GM18502 (cell line): ENCODE results near the gene UGT2B17.

Experiments used
- ATAC-seq: cut with Tn5 transposase; IDR thresholded peaks from one replicate; pipeline ENCODE4 v1.9.1; 2021; ENCODE audit warnings: mild to moderate bottlenecking; ENCODE audit not compliant: unreplicated experiment, poor library complexity

Gene UGT2B17

GRCh38 chr4:68576272-68577125 is at the start of gene UGT2B17:
TSS of gene UGT2B17 (minus strand) at chr4:68576322. CDS start at chr4:68568484, 7,838 bp downstream.
- peak; percentile 91 for ATAC-seq

- peak; percentile 79 for ATAC-seq
These were observed 46.6 kb upstream of the UGT2B17 start for GRCh38 chr4:68622731-68623130.

GRCh38 chr4:68617003-68617698 is 41.0 kb upstream of the UGT2B17 start:
- no peak for ATAC-seq

DNA sequence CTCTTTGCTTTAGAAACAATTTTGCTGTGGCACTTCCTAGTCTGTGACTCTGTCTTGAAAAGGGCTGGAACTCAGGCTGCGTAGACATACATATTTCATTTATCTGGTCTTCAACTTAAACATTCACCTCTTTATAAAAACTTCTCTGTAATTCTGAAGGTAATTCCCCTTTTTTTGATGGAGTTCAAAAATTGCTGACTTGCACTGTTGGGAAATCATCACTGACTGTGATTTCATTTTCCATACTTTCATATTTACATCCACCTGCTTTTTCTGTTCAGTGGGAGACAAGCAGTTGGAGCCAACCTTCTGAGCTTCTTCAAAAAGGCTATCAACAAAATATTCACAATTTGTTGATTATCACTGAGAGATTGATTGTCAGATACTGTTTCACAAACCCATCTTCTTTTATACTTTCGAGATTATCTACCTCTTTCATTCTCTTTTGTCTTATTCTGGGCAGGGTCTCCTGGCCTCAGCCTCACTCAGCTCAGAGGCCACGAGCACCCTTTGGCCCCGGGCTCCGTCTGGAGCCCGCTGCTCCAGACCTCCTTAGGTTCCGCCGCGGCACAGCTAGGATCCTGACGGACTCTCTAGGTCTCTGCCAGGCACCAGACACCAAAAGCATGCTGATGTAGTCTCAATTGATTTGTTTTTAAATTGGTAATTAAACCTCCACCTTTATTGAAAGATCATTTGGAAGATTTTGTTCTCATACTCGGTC is 39.7 kb upstream of the UGT2B17 start:
- ATAC-seq: no peak

DNA sequence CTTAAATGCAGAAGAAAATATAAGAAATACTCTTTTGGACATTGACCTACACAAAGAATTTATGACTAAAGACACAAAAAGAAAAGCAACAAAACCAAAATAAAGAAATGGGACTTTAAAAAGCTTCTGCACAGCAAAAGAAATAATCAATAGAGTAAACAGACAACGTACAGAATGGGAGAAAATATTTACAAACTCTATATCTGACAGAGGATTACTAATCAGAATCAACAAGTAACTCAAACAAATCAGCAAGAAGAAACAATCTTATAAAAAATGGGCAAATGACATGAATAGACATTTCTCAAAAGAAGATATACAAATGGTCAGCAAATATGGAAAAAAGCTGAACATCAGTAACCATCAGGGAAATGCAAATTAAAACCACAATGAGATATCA is 37.6 kb upstream of the UGT2B17 start:
- no peak for ATAC-seq

DNA sequence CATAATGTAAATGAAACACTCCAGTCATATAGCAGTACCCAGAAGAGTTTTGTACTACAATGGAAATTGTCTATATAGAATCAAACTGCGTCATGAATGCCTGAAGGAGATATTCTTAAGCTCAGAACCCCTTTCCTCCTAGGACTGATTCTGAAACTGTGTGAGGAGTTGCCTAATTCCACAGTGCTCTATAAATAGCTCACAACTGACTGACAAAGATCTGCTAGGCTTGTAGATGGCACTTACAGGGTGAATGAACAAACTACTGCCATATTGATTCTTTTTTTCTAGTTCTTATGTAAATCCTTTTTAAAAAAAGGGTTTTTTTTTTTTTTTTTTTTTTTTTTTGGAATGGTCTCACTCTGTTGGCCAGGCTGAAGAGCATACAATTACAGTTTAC is 30.1 kb upstream of the UGT2B17 start:
- no peak for ATAC-seq

- ATAC-seq: no peak
These were observed 23.0 kb upstream of the UGT2B17 start for GRCh38 chr4:68599150-68599549.

DNA sequence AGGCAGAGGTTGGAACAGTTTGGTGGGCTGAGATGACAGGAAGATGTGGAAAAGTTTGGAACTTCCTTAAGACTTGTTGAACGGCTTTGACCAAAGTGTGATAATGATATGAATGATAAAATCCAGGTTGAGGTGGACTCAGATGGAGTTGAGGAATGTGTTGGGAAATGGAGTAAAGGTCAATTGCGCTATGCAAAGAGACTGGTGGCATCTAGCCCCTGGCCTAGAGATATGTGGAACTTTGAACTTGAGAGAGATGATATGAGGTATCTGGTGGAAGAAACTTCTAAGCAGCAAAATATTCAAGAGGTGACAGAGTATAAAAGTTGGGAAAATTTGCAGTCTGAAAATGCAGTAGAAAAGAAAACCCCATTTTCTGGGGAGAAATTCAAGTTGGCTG is 21.4 kb upstream of the UGT2B17 start:
- no peak for ATAC-seq

- no peak for ATAC-seq
These were observed 18.6 kb upstream of the UGT2B17 start for GRCh38 chr4:68594678-68595077.

GRCh38 chr4:68593112-68593511 is 17.0 kb upstream of the UGT2B17 start:
- ATAC-seq: no peak

DNA sequence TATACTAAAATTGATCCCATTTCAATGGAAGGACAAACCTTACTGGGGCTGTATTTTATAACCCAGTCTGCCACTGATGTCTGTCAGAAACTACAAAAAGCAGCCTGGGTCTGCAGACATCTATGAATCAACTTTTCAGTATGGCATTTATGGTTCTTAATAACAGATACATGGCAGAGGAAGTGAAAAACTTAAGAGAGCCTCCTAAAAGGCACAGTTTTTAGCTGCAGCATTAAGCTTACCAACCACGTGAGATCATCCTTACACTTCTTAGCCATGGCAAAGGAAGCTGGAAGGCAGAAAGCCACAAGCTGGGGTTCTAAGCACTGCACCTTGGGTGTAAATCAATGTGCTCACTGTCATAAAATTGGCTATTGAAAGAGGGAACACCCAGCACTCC is 16.6 kb upstream of the UGT2B17 start:
- no peak for ATAC-seq

DNA sequence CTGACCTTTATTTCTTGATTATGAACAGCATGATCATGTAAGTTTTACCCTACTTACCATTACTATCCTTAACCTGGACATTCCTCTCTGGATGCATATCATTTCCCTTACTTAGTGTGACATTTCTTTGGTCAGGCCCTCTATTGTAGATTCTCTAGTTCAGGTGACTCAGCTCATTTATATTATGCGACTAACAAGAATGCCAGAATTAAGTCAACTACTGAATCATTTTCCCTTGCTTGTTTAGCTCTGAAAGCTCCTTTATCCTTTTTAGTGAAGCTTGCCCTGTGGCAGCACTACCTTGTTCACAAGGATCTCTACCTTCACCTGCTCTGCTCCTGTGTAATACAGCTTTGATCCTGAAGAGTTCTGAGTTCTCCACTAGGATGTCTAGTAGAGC is 15.1 kb upstream of the UGT2B17 start:
- ATAC-seq: no peak

- ATAC-seq: no peak
These were observed 13.7 kb upstream of the UGT2B17 start for GRCh38 chr4:68589790-68590189.

DNA sequence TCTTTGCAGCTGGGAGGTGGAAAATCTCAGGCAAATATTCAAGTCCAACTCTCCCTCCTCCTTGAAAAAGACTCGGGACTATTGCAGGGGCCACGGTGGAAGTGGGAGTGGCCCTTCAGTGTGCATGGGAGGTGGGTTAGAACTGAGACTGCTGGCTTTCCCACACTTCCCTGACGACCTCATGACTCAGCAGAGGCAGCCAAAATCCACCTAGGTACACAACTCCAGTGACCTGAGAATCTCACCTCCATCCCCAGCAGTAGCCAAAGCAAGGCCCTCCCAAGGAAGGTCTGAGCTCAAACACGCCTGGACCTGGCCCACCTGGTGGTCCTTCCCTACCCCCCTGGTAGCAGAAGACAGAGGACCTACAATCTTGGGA is 6.2 kb upstream of the UGT2B17 start:
- ATAC-seq: no peak

DNA sequence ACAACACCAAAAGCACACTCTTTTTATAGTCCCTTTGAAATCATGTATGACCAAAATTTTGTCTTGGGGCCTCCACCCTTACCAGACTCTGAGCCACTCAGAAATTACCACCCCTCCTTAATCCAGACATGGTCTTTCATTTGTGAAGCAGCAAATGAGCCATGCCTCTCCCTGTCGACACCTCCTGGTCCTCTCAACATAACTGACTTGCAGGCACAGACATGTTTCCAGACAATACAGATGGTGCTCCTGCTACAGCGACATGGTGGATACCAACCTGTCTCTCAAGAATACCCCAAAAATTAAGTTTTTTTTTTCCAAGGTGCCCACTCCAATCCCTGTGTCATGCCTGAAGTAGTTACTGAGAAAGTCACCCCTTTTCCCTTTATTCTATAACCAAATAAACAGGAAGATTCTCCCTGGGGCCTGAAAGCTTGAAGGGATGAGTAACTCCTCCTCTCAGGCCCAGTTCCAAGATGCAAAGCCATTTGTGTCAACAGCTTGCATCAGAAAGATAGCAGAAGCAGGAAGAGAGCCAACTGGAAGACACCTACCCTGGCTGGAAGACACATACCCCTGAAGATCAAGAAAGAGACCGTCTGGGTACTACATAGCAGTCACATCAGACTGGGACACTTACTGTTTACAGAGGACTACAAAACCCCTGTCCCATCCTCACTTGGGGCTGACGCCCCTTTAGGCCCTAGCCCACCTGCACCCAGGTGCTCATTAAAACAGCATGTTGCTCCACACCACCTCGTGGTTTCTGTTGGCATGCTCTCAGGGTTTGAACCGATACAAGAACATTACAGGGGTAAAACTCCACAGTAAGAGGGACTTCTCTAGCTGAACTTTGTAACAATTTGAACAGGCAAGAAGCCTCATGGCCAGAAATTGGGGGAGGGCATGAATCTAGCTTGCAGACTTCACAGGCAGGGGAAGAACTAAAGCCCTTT is 5.5 kb upstream of the UGT2B17 start:
- no peak for ATAC-seq

DNA sequence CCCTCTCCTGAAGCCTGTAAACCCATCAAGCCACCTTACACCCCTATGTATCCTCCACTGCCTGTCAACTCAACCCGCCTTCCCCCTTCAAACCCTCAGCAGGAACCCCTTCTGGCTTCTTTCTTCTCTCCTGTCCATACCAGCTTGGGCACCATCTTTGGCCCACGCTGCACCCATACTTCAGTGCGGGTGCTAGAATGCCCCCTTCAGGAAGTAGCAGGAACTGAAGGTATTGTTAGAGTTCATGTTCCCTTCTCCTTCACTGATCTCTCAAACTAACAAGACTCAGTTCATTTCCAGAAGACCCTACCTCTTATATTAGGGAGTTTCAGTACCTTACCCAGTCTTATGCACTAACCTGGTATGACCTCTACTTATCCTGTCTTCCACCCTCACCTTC is 1.5 kb upstream of the UGT2B17 start:
- ATAC-seq: no peak

DNA sequence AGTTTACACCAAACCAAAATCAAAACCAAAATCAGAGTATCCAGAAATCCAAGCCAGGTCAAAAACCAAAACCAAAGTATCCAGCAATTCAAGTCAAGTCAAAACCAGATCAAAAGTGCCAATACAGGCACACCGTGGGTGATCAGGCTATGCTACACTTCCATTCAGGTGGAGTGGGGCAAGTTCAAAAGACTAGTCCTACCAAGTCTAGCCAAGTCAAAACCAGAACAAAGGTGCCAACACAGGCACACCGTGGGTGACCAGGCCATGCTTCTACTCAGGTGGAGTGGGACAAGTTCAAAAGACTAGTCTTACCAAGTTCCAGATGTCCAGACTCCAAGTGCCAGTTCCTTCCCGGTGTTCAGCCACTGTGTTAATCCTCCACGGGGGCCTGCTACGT is 486 bp downstream of the UGT2B17 start:
- ATAC-seq: peak; percentile 29

- no peak for ATAC-seq
These were observed 1.0 kb downstream of the UGT2B17 start for GRCh38 chr4:68575081-68575480.

GRCh38 chr4:68572653-68573170 is 3.4 kb downstream of the UGT2B17 start:
- no peak for ATAC-seq

DNA sequence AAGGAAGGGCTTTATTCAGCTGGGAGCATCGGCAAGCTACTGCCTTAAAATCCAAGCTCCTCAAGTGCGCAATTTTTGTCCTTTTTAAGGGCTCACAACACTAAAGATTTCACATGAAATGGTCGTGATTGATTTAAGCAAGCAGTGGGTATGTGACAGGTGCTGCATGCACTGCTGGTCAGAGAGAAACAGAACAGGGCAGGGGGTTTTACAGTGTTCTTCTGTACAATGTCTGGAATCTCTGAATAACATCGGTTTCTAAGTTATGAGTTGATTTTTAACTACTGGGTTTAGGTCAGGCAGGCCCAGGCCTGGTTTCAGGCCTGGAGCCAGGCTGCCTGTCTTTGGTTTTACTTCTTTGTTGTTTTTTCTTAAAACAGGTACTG is 6.0 kb downstream of the UGT2B17 start:
- no peak for ATAC-seq
